ENCODE data around the gene MED26. TPM values are rescaled to one million over a fixed set of nuclear protein-coding genes. Genes with fewer than 3 reads are reported as not detected.

Gene MED26
- total and polyA plus RNA-seq, 2 of the 8 experiments (the other 6 are each of a cell fraction or from before 2014, with no cell fraction given), result 5.3 to 10.7 TPM

- TF ChIP-seq CHD7 (IDR thresholded peaks at IDR 0.05; ENCODE audit: insufficient replicate concordance, low read length) (no peak), EZH2 (IDR thresholded peaks at IDR 0.05; ENCODE audit: low read depth, low read length, severe bottlenecking) (no peak), SUZ12 (IDR thresholded peaks at IDR 0.05; ENCODE audit: low read length) (no peak), GABPA (IDR thresholded peaks at IDR 0.05; ENCODE audit: borderline replicate concordance, insufficient read depth, low read length) (no peak), TAF1 (IDR thresholded peaks at IDR 0.05; ENCODE audit: low read depth, low read length) (no peak), RBBP5 (IDR thresholded peaks at IDR 0.05; ENCODE audit: borderline replicate concordance, low read depth, low read length) (no peak), CBX8 (IDR thresholded peaks at IDR 0.05; ENCODE audit: borderline replicate concordance, low read depth, low read length) (no peak), SP4 (IDR thresholded peaks at IDR 0.05; ENCODE audit: low read length) (no peak), EGR1 (IDR thresholded peaks at IDR 0.05; ENCODE audit: borderline replicate concordance, low read depth, low read length) (no peak), MAX (IDR thresholded peaks at IDR 0.05) (no peak)
Measured at GRCh38 chr19:16525751-16526481, 102.1 kb downstream of the MED26 start (continued).

All from H1 (cell line).